PC-9 (cell line): ENCODE measurements around the gene VCL. TPM values are rescaled to one million over a fixed set of nuclear protein-coding genes. Genes with fewer than 3 reads are reported as not detected.

Source experiments
- BruUV-seq: library from RNA; stranded (reverse); fragments of 400-500 nt; replicated peaks from 2 replicates; lab custom pipeline; 2021; lab: Mats Ljungman, UMichigan
- CTCF ChIA-PET: fragments of 300-600 bp; sonication (Branson Sonifier 250); formaldehyde crosslinking; loops from one replicate; lab custom pipeline; 2022; ENCODE audit warnings: antibody characterized with exemption; lab: Charles Lee
- POLR2A ChIA-PET: fragments of 300-600 bp; sonication (Branson Sonifier 250); formaldehyde crosslinking; loops from one replicate; lab custom pipeline; 2022; ENCODE audit warnings: antibody characterized with exemption; ENCODE audit not compliant: unreplicated experiment; lab: Charles Lee
- DNase-seq, 2 experiments: peaks; one replicate each; pipeline versions ENCODE4 v3.0.0 to v3.0.0-alpha.2; 2015 to 2022; ENCODE audit warnings: mixed read lengths in 1 of 2
- H2AFZ ChIP-seq: fragments of 200-600 bp; sonication (generic); 2 replicates; pipeline ENCODE4 v1.8.1; 2017; ENCODE audit warnings: antibody characterized with exemption
- H3F3A ChIP-seq: fragments of 200-600 bp; sonication (generic); 2 replicates; pipeline ENCODE4 v1.8.1; 2017; ENCODE audit warnings: antibody characterized with exemption, mild to moderate bottlenecking, low read depth; ENCODE audit not compliant: insufficient read depth
- H3K27ac ChIP-seq: fragments of 200-600 bp; sonication (generic); 2 replicates; pipeline ENCODE4 v1.6.1; 2016; ENCODE audit warnings: mixed run types
- H3K27me3 ChIP-seq: fragments of 200-600 bp; sonication (generic); 2 replicates; pipeline ENCODE4 v1.6.1; 2016; ENCODE audit warnings: low read depth, mixed run types; ENCODE audit not compliant: insufficient read depth
- H3K36me3 ChIP-seq: fragments of 200-600 bp; sonication (generic); 2 replicates; pipeline ENCODE4 v1.6.1; 2016; ENCODE audit warnings: low read depth, mixed run types
- H3K4me1 ChIP-seq: fragments of 200-600 bp; sonication (generic); replicated peaks from 2 replicates; pipeline ENCODE4 v1.6.1; 2016; ENCODE audit warnings: mixed run types; ENCODE audit not compliant: insufficient read depth
- H3K4me2 ChIP-seq: fragments of 200-600 bp; sonication (generic); 2 replicates; pipeline ENCODE4 v1.6.1; 2017; ENCODE audit warnings: mixed run types
- H3K4me3 ChIP-seq: fragments of 200-600 bp; sonication (generic); 2 replicates; pipeline ENCODE4 v1.6.1; 2016; ENCODE audit warnings: mixed run types
- H3K79me2 ChIP-seq: fragments of 200-600 bp; sonication (generic); 2 replicates; pipeline ENCODE4 v1.6.1; 2017; ENCODE audit warnings: low read depth, mixed run types
- H3K9me2 ChIP-seq: fragments of 200-600 bp; sonication (generic); 2 replicates; pipeline ENCODE4 v1.8.1; 2017; ENCODE audit warnings: mild to moderate bottlenecking; ENCODE audit not compliant: insufficient read depth
- H3K9me3 ChIP-seq: fragments of 200-600 bp; sonication (generic); 2 replicates; pipeline ENCODE4 v1.8.1; 2016; ENCODE audit warnings: low read depth; ENCODE audit not compliant: insufficient read depth
- H4K20me1 ChIP-seq: fragments of 200-600 bp; sonication (generic); 2 replicates; pipeline ENCODE4 v1.8.1; 2017; ENCODE audit not compliant: insufficient read depth
- EZH2 ChIP-seq: fragments of 200-600 bp; sonication (generic); IDR thresholded peaks from 2 replicates; pipeline ENCODE4 v1.8.0; 2017; ENCODE audit warnings: antibody characterized with exemption, low read depth
- intact Hi-C: fragments of 100-400 bp; cut with micrococcal nuclease; formaldehyde crosslinking; loops from one replicate; pipeline ENCODE4 v1.10.0; 2022; ENCODE audit not compliant: unreplicated experiment
- total RNA-seq: library from RNA; stranded (reverse); gene quantifications from 2 replicates; pipeline ENCODE4 v1.2.3, GENCODE V29; 2021
- TF ChIP-seq, protein P1 (sequence below): fragments of 200-600 bp; sonication (generic); conservative IDR thresholded peaks from 2 replicates; pipeline ENCODE4 v1.6.1; 2017; ENCODE audit warnings: mixed run types, antibody characterized with exemption, mild to moderate bottlenecking, moderate library complexity

The VCL gene
- total RNA-seq, 1 experiment from 2014 or later = 208 TPM

DNA sequence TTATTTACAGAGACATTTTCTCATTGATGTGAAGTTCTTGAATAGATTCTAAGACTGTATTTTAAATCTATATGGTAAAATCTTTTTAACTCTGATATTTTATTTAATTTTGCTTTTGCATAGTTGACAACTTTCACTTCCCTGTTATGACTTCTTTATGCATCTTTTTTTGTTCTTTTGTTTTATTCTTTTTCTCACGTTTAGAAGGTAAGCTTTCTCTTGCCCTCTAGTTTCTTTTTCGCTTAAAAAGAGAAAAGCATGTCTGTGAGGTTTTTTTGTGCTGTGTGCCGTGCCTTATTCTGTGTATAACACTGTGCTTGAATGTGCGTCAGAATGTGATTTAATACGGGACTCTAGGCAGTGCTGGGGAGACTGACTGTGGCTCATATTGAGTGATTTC is 78.0 kb downstream of the VCL start:
- no peaks in the 10 kb centered on the region for H3K9me3 ChIP-seq
- H3F3A ChIP-seq = peaks cover 69% of the 10 kb centered on the region
- BruUV-seq = no TSS peak
- H3K4me3 ChIP-seq = no peak overlapping the region
- H3K9me2 ChIP-seq = no peaks in the 10 kb centered on the region
- no peak overlapping the region for H3K4me2 ChIP-seq
- no peak overlapping the region for H2AFZ ChIP-seq
- H3K27ac ChIP-seq = no peak overlapping the region
- H3K36me3 ChIP-seq = peaks cover 44% of the 10 kb centered on the region
- no peaks in the 10 kb centered on the region for H3K27me3 ChIP-seq
- intact Hi-C loops = no loop called here
- H3K79me2 ChIP-seq = peaks cover 27% of the 10 kb centered on the region; the same call in 1 of the 2 replicates
- TF ChIP-seq EZH2 = no peak
- TF ChIP-seq, protein P1, sequence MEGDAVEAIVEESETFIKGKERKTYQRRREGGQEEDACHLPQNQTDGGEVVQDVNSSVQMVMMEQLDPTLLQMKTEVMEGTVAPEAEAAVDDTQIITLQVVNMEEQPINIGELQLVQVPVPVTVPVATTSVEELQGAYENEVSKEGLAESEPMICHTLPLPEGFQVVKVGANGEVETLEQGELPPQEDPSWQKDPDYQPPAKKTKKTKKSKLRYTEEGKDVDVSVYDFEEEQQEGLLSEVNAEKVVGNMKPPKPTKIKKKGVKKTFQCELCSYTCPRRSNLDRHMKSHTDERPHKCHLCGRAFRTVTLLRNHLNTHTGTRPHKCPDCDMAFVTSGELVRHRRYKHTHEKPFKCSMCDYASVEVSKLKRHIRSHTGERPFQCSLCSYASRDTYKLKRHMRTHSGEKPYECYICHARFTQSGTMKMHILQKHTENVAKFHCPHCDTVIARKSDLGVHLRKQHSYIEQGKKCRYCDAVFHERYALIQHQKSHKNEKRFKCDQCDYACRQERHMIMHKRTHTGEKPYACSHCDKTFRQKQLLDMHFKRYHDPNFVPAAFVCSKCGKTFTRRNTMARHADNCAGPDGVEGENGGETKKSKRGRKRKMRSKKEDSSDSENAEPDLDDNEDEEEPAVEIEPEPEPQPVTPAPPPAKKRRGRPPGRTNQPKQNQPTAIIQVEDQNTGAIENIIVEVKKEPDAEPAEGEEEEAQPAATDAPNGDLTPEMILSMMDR = no peak
- H3K4me1 ChIP-seq = peaks cover 37% of the 10 kb centered on the region
- ChIA-PET POLR2A (no interaction called here), CTCF (no interaction called here)
- DNase-seq = no peak
- no peaks in the 10 kb centered on the region for H4K20me1 ChIP-seq

DNA sequence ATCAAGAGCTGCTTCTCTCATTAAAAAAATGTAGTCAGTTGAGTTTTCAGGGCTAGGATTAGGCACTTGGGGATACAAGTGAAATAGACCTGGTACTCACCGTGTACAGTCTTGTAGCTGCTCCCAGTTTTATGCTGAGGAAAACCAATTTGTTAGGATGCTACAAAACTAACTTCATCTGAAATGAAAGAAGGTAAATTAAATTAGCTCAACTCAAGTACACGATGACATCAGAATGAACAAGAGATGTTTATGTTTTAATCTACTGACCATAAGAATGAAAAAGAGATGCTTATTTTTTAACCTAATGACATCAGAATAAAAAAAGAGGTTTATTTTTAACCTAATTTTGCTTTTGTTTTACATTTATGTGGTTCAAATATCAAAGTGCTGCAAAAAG is 79.0 kb downstream of the VCL start:
- POLR2A ChIA-PET = interaction anchor here (0.6 to 0.7 kb wide), 2 partner anchors 121 to 289 kb away, joined by 4 to 5 read pairs; no protein-coding TSS in a partner anchor
- intact Hi-C loops = no loop called here
- BruUV-seq = no TSS peak
- no peaks in the 10 kb centered on the region for H3K9me3 ChIP-seq
- no peaks in the 10 kb centered on the region for H4K20me1 ChIP-seq
- H3K27ac ChIP-seq = no peak overlapping the region
- H2AFZ ChIP-seq = no peak overlapping the region
- H3K9me2 ChIP-seq = no peaks in the 10 kb centered on the region
- no peaks in the 10 kb centered on the region for H3K27me3 ChIP-seq
- no peak overlapping the region for H3K4me2 ChIP-seq
- peaks cover 36% of the 10 kb centered on the region; the same call in 1 of the 2 replicates for H3K79me2 ChIP-seq
- no peak overlapping the region for H3K4me3 ChIP-seq
- CTCF ChIA-PET = no interaction called here
- no peak for DNase-seq
- peaks cover 36% of the 10 kb centered on the region for H3K36me3 ChIP-seq
- peaks cover 43% of the 10 kb centered on the region for H3K4me1 ChIP-seq
- no peak for TF ChIP-seq EZH2
- TF ChIP-seq, protein P1 = no peak
- H3F3A ChIP-seq = peaks cover 73% of the 10 kb centered on the region

DNA sequence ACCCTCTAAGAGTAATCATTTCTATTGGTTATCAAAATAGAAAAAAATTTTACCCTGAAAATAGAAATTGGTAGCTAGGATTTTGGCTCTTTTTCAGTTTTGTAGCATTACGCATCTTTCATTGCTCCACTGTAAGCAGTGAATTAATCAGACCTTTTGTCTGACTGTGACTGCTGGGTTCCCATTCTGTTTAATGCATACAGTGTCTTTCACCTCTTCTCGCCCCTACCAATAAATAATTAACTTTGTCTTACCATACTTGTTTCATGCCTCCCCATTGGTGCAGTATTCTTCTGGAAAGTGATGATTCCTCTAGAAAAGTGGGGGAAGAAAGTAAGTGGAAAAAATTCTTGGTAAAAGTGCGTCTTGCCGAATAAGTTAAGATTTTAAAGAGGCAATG is 79.5 kb downstream of the VCL start:
- DNase-seq = no peak
- Histone ChIP-seq H3K36me3 (peaks cover 41% of the 10 kb centered on the region), H3K27ac (no peak overlapping the region), H4K20me1 (no peaks in the 10 kb centered on the region), H3K4me1 (peaks cover 43% of the 10 kb centered on the region), H3K9me3 (no peaks in the 10 kb centered on the region), H2AFZ (no peak overlapping the region), H3K4me2 (no peak overlapping the region), H3K4me3 (no peak overlapping the region), H3K27me3 (no peaks in the 10 kb centered on the region), H3K79me2 (peaks cover 41% of the 10 kb centered on the region; the same call in 1 of the 2 replicates), H3K9me2 (no peaks in the 10 kb centered on the region), H3F3A (peaks cover 77% of the 10 kb centered on the region)
- TF ChIP-seq, protein P1 = no peak
- TF ChIP-seq EZH2 = no peak
- ChIA-PET CTCF (no interaction called here), POLR2A (interaction anchor here (0.7 kb wide), 1 partner anchor 121 kb away, joined by 5 read pairs; no protein-coding TSS in a partner anchor)
- intact Hi-C loops = no loop called here
- BruUV-seq = no TSS peak
